Uterus (tissue), 4 donors: ENCODE data around the gene BCAS3. TPM values are rescaled to one million over a fixed set of nuclear protein-coding genes. Genes with fewer than 3 reads are reported as not detected.

Source experiments
- DNase-seq, 2 donors: peaks; one replicate each; pipeline ENCODE4 v3.0.0-alpha.2; 2019 to 2020
- H3K27ac ChIP-seq, 2 donors: fragments of 200-600 bp; sonication (generic); 1 replicate in 1 of 2; 2 replicates in 1 of 2; pipeline ENCODE4 v1.5.1; 2016 to 2018
- H3K27me3 ChIP-seq, 2 donors: fragments of 200-600 bp; sonication (generic); one replicate each; pipeline ENCODE4 v1.5.1; 2018 to 2019; ENCODE audit warnings: control low read depth in 1 of 2
- H3K36me3 ChIP-seq, 2 donors: fragments of 200-600 bp; sonication (generic); one replicate each; pipeline ENCODE4 v1.5.1; 2019; ENCODE audit warnings: control low read depth in 1 of 2
- H3K4me1 ChIP-seq, 2 donors: fragments of 200-600 bp; sonication (generic); one replicate each; pipeline ENCODE4 v1.5.1; 2018 to 2019; ENCODE audit warnings: control low read depth in 1 of 2
- H3K4me3 ChIP-seq, 2 donors: fragments of 200-600 bp; sonication (generic); 1 replicate in 1 of 2; 2 replicates in 1 of 2; pipeline ENCODE4 v1.5.1; 2018 to 2019; ENCODE audit warnings: mild to moderate bottlenecking in 1 of 2
- H3K9me3 ChIP-seq, 2 donors: fragments of 200-600 bp; sonication (generic); one replicate each; pipeline ENCODE4 v1.5.1; 2019; ENCODE audit warnings: control low read depth in 1 of 2
- CTCF ChIP-seq, 4 experiments: fragments of 200-600 bp in 2 of 4; fragments of 450-650 bp in 2 of 4; sonication (generic) in 2 of 4; IDR thresholded peaks; one replicate each; pipeline ENCODE4 v1.5.1; 2016 to 2019; ENCODE audit warnings: antibody characterized with exemption in 4 of 4, mild to moderate bottlenecking in 2 of 4, moderate library complexity in 1 of 4
- POLR2A ChIP-seq, 2 donors: fragments of 450-650 bp; IDR thresholded peaks; one replicate each; pipeline ENCODE4 v1.6.1; 2016; ENCODE audit warnings: antibody characterized with exemption in 2 of 2, mild to moderate bottlenecking in 1 of 2, moderate library complexity in 1 of 2
- intact Hi-C: fragments of 100-400 bp; cut with DNase I; formaldehyde crosslinking; loops from one replicate; pipeline ENCODE4 v1.15.1; 2023; ENCODE audit warnings: low total_unique reads
- total RNA-seq, 4 donors: library from RNA; depleted of rRNA in 3 of 4; stranded (reverse); fragments of >200 nt in 3 of 4; gene quantifications; one replicate each; pipeline versions ENCODE4 v1.1.0 to v1.2.4, GENCODE V29; 2014 to 2023
- donor health status: DM: yes; HTN: yes; CAD: no.

Gene BCAS3
- total RNA-seq, 4 donors from 2014 or later, result 42.6 to 147 (median 83.7) TPM

- no peak for DNase-seq
- H3K36me3 ChIP-seq, result no peaks in the 10 kb centered on the region
- no peaks in the 10 kb centered on the region for H3K4me1 ChIP-seq
- no peak for TF ChIP-seq CTCF (IDR thresholded peaks at IDR 0.05)
- TF ChIP-seq POLR2A (IDR thresholded peaks at IDR 0.05), result no peak
- intact Hi-C loops, result no loop called here
- H3K9me3 ChIP-seq, result no peaks in the 10 kb centered on the region
- H3K27ac ChIP-seq, result no peak overlapping the region
- H3K27me3 ChIP-seq, result no peaks in the 10 kb centered on the region
- H3K4me3 ChIP-seq, result no peak overlapping the region
These were observed 544.2 kb downstream of the BCAS3 start for GRCh38 chr17:61221597-61222471.

- no peak for TF ChIP-seq POLR2A (IDR thresholded peaks at IDR 0.05)
- TF ChIP-seq CTCF (IDR thresholded peaks at IDR 0.05), result no peak
- DNase-seq, result no peak
- Histone ChIP-seq H3K4me3 (no peak overlapping the region), H3K27ac (no peak overlapping the region), H3K36me3 (no peaks in the 10 kb centered on the region), H3K4me1 (no peaks in the 10 kb centered on the region), H3K27me3 (no peaks in the 10 kb centered on the region), H3K9me3 (no peaks in the 10 kb centered on the region)
- intact Hi-C loops, result no loop called here
These were observed 546.1 kb downstream of the BCAS3 start for GRCh38 chr17:61223725-61224124.

- H3K4me1 ChIP-seq, result no peaks in the 10 kb centered on the region
- no peak for TF ChIP-seq POLR2A (IDR thresholded peaks at IDR 0.05)
- no peak for TF ChIP-seq CTCF (IDR thresholded peaks at IDR 0.05)
- H3K9me3 ChIP-seq, result no peaks in the 10 kb centered on the region
- H3K36me3 ChIP-seq, result no peaks in the 10 kb centered on the region
- H3K4me3 ChIP-seq, result no peak overlapping the region
- H3K27ac ChIP-seq, result no peak overlapping the region
- no peaks in the 10 kb centered on the region for H3K27me3 ChIP-seq
- no peak for DNase-seq
- intact Hi-C loops, result no loop called here
These were observed 547.7 kb downstream of the BCAS3 start for GRCh38 chr17:61225178-61225882.

GRCh38 chr17:61227866-61228265, 550.2 kb downstream of the BCAS3 start:
- TF ChIP-seq CTCF (IDR thresholded peaks at IDR 0.05) (no peak), POLR2A (IDR thresholded peaks at IDR 0.05) (no peak)
- intact Hi-C loops, result no loop called here
- no peak for DNase-seq
- H3K27ac ChIP-seq, result no peak overlapping the region
- H3K36me3 ChIP-seq, result no peaks in the 10 kb centered on the region
- H3K4me3 ChIP-seq, result no peak overlapping the region
- no peaks in the 10 kb centered on the region for H3K4me1 ChIP-seq
- no peaks in the 10 kb centered on the region for H3K27me3 ChIP-seq
- H3K9me3 ChIP-seq, result no peaks in the 10 kb centered on the region

GRCh38 chr17:61230461-61230860, 552.8 kb downstream of the BCAS3 start:
- H3K9me3 ChIP-seq, result no peaks in the 10 kb centered on the region
- TF ChIP-seq CTCF (IDR thresholded peaks at IDR 0.05) (no peak), POLR2A (IDR thresholded peaks at IDR 0.05) (no peak)
- DNase-seq, result no peak
- intact Hi-C loops, result no loop called here
- no peak overlapping the region for H3K27ac ChIP-seq
- H3K27me3 ChIP-seq, result no peaks in the 10 kb centered on the region
- no peaks in the 10 kb centered on the region for H3K4me1 ChIP-seq
- no peak overlapping the region for H3K4me3 ChIP-seq
- H3K36me3 ChIP-seq, result no peaks in the 10 kb centered on the region
